Placental pericyte (primary cell): ENCODE results near the gene ZDHHC17. TPM values are rescaled to one million over a fixed set of nuclear protein-coding genes. Genes with fewer than 3 reads are reported as not detected.

ENCODE experiments used
- total RNA-seq: library from RNA; depleted of rRNA; stranded (reverse); fragments of >200 nt; gene quantifications from 2 replicates; pipeline ENCODE4 v1.2.3, GENCODE V29; 2012

The ZDHHC17 gene, protein sequence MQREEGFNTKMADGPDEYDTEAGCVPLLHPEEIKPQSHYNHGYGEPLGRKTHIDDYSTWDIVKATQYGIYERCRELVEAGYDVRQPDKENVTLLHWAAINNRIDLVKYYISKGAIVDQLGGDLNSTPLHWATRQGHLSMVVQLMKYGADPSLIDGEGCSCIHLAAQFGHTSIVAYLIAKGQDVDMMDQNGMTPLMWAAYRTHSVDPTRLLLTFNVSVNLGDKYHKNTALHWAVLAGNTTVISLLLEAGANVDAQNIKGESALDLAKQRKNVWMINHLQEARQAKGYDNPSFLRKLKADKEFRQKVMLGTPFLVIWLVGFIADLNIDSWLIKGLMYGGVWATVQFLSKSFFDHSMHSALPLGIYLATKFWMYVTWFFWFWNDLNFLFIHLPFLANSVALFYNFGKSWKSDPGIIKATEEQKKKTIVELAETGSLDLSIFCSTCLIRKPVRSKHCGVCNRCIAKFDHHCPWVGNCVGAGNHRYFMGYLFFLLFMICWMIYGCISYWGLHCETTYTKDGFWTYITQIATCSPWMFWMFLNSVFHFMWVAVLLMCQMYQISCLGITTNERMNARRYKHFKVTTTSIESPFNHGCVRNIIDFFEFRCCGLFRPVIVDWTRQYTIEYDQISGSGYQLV
- 47.3 and 48.1 TPM in 2 replicates for total RNA-seq

DNA sequence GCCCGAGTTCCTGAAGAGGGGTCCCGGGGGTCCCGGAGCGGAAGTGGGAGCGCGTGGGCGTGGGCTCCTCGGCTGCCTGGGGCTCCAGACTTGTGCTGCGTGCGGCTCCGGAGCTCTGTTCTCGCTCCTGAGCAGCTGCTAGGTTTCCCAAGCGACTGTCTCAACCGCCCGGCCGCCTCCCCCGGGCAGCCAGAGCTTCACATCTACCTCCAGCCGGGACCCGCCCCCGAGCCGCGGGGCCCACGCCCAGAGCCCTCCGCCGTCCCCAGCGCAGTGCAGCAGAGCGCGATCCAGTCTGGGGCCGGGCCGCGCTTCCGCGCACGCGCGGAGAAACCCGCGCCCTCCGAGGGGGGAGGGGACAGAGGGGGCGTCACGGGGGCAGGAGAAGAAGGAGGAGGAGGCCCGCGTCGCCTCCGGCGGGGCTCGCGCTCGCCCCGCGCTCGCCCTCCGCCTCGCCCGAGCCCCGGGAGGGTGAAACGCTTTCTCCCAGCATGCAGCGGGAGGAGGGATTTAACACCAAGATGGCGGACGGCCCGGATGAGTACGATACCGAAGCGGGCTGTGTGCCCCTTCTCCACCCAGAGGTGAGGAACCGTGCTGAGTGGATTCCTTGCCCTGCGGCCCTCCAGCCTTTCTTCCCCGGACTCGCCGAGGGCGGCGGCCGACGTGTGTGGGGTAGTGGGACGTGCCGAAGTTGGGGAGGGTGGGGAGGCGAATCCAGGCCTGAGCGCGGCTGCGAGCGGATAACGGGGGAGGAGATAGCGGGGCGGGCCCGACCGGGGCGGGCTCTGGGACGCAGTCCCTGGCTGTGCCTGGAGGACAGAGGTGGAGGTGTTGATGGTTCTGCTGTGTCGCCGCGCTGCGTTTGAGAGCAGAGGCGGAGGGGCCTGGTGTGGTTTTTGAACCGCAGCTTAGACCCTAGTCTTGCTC is at the start of gene ZDHHC17:
Gene ZDHHC17 (plus strand): TSS at position 370 of the 930 bp plus-strand sequence. CDS start 122 bp downstream, at position 492.

DNA sequence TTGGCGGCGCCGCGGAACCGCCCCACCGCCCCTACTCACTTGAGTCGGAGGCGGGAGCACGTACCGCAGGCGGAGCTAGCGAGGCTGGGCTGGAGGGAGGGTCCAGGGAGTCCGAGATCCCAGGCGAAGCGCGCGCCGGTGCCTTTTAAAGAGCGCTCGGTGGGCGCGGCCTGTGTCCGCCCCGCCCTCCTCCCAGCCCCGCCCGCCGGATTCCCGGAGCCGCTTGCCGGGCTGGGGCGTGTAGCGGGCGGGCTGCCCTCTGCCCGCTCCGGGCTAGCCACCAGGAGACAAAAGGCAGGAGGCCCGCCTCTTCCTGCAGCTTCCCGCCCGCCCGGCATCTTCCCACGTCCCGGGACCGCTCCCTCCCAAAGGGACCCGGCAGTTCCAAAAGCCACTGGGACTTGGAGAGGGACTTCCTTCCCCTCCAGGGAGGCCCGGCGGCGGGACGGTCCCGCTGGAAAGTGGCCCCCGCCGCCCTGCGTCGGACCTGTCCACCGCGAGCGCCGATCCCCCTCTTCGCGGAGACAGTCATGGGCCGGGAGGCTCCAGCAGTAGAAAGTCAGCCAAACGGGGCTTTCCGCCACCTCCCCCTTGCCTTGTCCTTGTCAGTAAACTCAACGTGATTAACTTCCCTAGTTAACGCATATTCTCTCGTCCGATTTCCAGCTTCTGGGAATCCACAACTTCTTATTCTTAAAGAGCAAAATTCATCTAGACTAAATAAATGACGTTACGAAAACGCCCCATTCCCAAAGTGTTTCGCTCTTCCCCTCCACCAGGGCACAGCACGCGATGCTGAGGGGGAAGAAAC is 115.2 kb downstream of the ZDHHC17 start, which contains the start of gene CSRP2:
Gene CSRP2 (minus strand): TSS at position 121 of the 811 bp plus-strand sequence. CDS start 12,759 bp downstream, outside the sequence.

Other genes with a start within 250 kb of the ZDHHC17 start
- gene OSBPL8, start 204.3 kb upstream of the ZDHHC17 start, total RNA-seq: 113 and 274 TPM in 2 replicates
- gene CSRP2, start 114.9 kb downstream of the ZDHHC17 start, total RNA-seq: 23.4 and 30.4 TPM in 2 replicates